ENCODE data around the gene GIPC3. TPM values are rescaled to one million over a fixed set of nuclear protein-coding genes. Genes with fewer than 3 reads are reported as not detected.
"Not testable (repeated sequence)": the region's sequence is repeated elsewhere in the genome, so short reads cannot be mapped to it uniquely, and the experiment has no call there.

The GIPC3 gene
- total RNA-seq, 4 donors from 2014 or later, result 0.78 to 2.2 (median 0.97) TPM

DNA sequence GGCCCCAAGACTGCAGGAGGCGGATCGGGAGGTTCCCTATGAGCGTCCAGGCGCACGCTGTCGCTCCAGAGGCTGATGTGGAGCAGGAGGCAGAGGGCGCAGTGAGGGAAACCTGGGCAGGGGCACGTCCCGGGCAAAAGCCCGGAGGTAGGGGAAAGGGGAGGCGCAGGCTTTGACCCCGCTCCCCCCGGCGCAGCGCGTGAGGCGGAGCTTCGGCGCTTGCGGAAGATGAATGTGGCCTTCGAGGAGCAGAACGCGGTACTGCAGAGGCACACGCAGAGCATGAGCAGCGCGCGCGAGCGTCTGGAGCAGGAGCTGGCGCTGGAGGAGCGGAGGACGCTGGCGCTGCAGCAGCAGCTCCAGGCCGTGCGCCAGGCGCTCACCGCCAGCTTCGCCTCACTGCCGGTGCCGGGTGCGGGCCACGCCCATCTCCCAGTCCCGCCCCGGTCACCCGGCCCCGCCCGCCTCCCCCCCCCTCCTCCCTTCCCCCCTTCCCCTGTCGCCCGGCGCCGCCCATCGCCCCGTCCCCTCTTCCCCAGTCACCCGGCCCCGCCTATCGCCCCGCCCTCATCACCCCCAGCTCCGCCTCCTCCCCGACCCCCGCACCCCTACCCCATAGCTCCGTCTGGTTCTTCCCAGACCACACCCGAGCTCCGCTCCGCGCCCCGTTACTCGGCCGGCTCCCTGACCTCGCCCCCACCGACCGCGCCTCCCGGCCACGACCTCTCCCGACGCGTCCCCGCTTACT is 8.4 kb upstream of the GIPC3 start:
- intact Hi-C loops (cut with DNase I), result no loop called here
- Histone ChIP-seq H3K36me3 (no peaks in the 10 kb centered on the region), H3K27me3 (no peaks in the 10 kb centered on the region), H3K27ac (no peak overlapping the region), H3K4me1 (peaks cover 18 to 19% of the 10 kb centered on the region in 2 donors), H3K9me3 (no peaks in the 10 kb centered on the region), H3K4me3 (replicated peaks in 1 of 3) (no peak overlapping the region)
- peak; percentile 68 for DNase-seq
- TF ChIP-seq, protein P1, sequence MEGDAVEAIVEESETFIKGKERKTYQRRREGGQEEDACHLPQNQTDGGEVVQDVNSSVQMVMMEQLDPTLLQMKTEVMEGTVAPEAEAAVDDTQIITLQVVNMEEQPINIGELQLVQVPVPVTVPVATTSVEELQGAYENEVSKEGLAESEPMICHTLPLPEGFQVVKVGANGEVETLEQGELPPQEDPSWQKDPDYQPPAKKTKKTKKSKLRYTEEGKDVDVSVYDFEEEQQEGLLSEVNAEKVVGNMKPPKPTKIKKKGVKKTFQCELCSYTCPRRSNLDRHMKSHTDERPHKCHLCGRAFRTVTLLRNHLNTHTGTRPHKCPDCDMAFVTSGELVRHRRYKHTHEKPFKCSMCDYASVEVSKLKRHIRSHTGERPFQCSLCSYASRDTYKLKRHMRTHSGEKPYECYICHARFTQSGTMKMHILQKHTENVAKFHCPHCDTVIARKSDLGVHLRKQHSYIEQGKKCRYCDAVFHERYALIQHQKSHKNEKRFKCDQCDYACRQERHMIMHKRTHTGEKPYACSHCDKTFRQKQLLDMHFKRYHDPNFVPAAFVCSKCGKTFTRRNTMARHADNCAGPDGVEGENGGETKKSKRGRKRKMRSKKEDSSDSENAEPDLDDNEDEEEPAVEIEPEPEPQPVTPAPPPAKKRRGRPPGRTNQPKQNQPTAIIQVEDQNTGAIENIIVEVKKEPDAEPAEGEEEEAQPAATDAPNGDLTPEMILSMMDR (IDR thresholded peaks at IDR 0.05), result no peak
- 46 to 64% methylated on average over 21 to 58 of the region's 78 CpGs for WGBS, 2 donors

DNA sequence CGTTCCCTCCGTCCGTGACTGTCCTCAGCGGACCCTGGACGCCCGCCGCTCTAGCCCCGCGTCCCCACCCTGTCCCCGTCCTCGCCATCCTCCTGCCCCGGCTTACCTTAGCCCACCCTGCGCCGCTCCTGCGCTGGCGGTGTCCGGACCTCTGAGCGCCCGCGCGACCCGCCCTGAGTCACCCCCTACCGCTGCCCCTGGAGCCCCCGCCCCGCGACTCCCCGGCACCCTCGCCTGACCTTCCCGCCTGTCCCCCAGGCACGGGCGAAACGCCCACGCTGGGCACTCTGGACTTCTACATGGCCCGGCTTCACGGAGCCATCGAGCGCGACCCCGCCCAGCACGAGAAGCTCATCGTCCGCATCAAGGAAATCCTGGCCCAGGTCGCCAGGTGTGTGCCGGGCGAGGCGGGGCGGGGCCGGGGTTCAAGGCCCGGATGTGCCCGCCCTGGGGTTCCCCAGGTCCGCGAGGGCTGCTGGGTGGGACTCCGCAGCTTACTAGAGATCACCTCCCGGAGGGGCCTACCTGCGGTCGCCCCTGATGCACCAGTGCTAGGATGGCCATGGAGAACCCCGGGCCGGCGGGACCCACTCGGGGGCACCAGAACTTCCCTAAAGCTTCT is 7.4 kb upstream of the GIPC3 start:
- H3K27me3 ChIP-seq, result no peaks in the 10 kb centered on the region
- peaks cover 14 to 15% of the 10 kb centered on the region in 2 donors for H3K4me1 ChIP-seq
- WGBS, 2 donors, result 81 to 86% methylated on average over 43 to 45 of the region's 60 CpGs
- H3K27ac ChIP-seq, result no peak overlapping the region
- no peaks in the 10 kb centered on the region for H3K36me3 ChIP-seq
- TF ChIP-seq, protein P1 (IDR thresholded peaks at IDR 0.05), result no peak
- TF ChIP-seq POLR2A (IDR thresholded peaks at IDR 0.05), result no peak
- no peak overlapping the region for H3K4me3 ChIP-seq (replicated peaks in 1 of 3)
- H3K9me3 ChIP-seq, result no peaks in the 10 kb centered on the region
- intact Hi-C loops (cut with DNase I), result no loop called here
- peak in 1 of 2 donors; percentile 14 for DNase-seq

- no peaks in the 10 kb centered on the region for H3K27me3 ChIP-seq
- DNase-seq, result no peak
- no peaks in the 10 kb centered on the region for H3K36me3 ChIP-seq
- no peak overlapping the region for H3K4me3 ChIP-seq (replicated peaks in 1 of 3)
- no peak overlapping the region for H3K27ac ChIP-seq
- intact Hi-C loops (cut with DNase I), result no loop called here
- TF ChIP-seq POLR2A (IDR thresholded peaks at IDR 0.05), result no peak
- TF ChIP-seq, protein P1 (IDR thresholded peaks at IDR 0.05), result no peak
- peaks cover 12 to 14% of the 10 kb centered on the region in 2 donors for H3K4me1 ChIP-seq
- 84 to 87% methylated on average over 9 to 14 of the region's 17 CpGs for WGBS, 2 donors
- no peaks in the 10 kb centered on the region for H3K9me3 ChIP-seq
These were observed 6.9 kb upstream of the GIPC3 start for GRCh38 chr19:3578390-3578789.

- peak overlapping the region in 1 of 3 donors; percentile 19 for H3K27ac ChIP-seq
- H3K4me1 ChIP-seq, result peaks cover 6 to 13% of the 10 kb centered on the region in 2 donors
- intact Hi-C loops (cut with DNase I), result no loop called here
- no peaks in the 10 kb centered on the region for H3K36me3 ChIP-seq
- DNase-seq, result no peak
- H3K9me3 ChIP-seq, result no peaks in the 10 kb centered on the region
- whole genome bisulfite sequencing, 2 donors, result 63 to 74% methylated on average over 11 of the region's 11 CpGs
- no peaks in the 10 kb centered on the region for H3K27me3 ChIP-seq
- no peak for TF ChIP-seq POLR2A (IDR thresholded peaks at IDR 0.05)
- TF ChIP-seq, protein P1 (IDR thresholded peaks at IDR 0.05), result no peak
- no peak overlapping the region for H3K4me3 ChIP-seq (replicated peaks in 1 of 3)
These were observed 4.9 kb upstream of the GIPC3 start for GRCh38 chr19:3580156-3580934.

DNA sequence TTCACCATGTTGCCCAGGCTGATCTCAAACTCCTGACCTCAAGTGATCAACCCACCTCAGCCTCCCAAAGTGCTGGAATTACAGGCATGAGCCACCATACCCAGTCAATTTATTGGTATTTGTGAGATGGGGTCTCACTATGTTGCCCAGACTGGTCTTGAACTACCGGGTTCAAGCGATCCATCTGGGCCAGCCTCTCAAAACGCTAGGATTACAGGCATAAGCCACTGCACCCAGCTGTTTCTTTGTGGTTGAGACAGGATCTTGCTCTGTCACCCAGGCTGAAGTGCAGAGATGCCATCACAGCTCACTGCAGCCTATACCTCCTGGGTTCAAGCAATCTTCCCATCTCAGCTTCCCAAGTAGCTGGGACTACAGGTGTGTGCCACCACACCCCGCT is 3.5 kb upstream of the GIPC3 start:
- intact Hi-C loops (cut with DNase I); H3K9me3 ChIP-seq; DNase-seq; H3K4me3 ChIP-seq (replicated peaks in 1 of 3); H3K27ac ChIP-seq; H3K27me3 ChIP-seq; H3K36me3 ChIP-seq: not testable (repeated sequence)
- WGBS, 2 donors, result 66 to 78% methylated on average over 2 to 4 of the region's 4 CpGs
- H3K4me1 ChIP-seq, result peaks cover 2 to 16% of the 10 kb centered on the region in 2 donors

DNA sequence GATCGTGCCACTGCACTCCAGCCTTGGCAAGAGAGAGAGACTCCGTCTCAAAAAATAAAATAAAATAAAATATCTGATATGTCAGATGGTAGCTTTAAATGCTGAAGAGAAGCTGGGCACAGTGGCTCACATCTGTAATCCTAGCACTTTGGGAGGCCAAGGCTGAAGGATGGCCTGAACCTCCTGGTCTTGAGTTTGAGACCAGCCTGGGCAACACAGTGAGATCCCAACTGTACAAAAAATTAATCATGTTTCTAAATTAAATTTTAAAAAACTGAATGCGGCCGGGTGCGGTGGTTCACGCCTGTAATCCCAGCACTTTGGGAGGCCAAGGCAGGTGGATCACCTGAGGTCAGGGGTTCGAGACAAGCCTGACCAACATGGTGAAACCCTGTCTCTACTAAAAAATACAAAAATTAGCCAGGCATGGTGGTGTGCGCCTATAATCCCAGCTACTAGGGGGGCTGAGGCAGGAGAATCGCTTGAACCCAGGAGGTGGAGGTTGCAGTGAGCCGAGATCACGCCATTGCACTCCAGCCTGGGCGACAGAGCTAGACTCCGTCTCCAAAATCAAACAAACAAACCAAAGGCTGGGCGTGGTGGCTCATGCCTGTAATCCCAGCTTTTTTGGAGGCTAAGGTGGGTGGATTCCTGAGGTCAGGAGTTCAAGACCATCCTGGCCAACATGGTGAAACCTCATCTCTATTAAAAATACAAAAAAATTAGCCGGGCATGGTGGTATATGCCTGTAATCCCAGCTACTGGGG is 1.1 kb upstream of the GIPC3 start:
- H3K27me3 ChIP-seq; H3K27ac ChIP-seq; H3K4me3 ChIP-seq (replicated peaks in 1 of 3); H3K36me3 ChIP-seq; intact Hi-C loops (cut with DNase I); H3K9me3 ChIP-seq; DNase-seq: not testable (repeated sequence)
- WGBS, 2 donors, result 90 to 92% methylated on average over 15 of the region's 15 CpGs
- peaks cover 4 to 21% of the 10 kb centered on the region in 2 donors for H3K4me1 ChIP-seq

Data from thyroid gland (tissue), 4 donors.